Measurements from ENCODE around the gene C6orf47.

Gene C6orf47

DNA sequence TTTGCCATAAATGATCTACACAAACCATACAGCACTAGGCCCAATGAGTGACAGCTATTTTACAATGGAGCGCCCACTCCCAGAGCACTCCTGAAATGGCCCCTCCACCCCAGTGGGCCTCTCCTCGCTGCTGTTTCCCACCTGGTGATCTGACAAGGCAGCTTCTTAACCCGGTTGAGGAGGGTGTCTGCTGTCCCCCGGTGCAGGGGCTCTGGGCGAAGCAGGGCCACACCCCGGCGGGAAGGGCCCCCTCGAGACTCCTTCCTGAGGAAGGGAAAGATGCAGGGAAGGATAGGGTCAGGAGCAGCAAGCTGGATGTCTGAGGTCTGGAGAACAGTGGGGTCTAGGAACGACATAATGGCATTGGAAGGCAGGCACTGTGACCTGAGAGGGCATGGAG lies 32.3 kb upstream of the C6orf47 start:
- H3K4me3 ChIP-seq, result no peak overlapping the region
- TF ChIP-seq, protein P1, sequence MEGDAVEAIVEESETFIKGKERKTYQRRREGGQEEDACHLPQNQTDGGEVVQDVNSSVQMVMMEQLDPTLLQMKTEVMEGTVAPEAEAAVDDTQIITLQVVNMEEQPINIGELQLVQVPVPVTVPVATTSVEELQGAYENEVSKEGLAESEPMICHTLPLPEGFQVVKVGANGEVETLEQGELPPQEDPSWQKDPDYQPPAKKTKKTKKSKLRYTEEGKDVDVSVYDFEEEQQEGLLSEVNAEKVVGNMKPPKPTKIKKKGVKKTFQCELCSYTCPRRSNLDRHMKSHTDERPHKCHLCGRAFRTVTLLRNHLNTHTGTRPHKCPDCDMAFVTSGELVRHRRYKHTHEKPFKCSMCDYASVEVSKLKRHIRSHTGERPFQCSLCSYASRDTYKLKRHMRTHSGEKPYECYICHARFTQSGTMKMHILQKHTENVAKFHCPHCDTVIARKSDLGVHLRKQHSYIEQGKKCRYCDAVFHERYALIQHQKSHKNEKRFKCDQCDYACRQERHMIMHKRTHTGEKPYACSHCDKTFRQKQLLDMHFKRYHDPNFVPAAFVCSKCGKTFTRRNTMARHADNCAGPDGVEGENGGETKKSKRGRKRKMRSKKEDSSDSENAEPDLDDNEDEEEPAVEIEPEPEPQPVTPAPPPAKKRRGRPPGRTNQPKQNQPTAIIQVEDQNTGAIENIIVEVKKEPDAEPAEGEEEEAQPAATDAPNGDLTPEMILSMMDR (IDR thresholded peaks at IDR 0.05), result no peak
- no peak overlapping the region for H3K27ac ChIP-seq
- no peak for DNase-seq (ENCODE audit: low spot score)

DNA sequence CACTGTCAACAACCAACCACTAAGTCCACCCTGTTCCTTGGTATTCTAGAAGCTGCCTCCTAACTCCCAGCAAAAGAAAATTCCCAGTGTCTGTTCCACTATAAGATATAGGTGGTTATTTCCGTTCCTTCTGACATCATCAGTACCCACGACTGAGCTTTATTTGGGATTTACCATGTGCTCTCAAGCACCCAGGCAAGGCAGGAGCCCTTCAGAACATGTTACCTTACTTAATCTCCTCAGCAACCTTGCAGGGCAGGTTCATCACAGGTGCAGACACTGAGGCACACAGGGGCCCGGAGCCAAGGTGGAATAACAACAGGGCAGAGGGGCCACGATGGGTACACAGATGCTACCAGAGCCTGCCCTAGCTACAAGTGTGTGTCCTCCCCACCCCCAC lies 31.8 kb upstream of the C6orf47 start:
- DNase-seq (ENCODE audit: low spot score), result no peak
- Histone ChIP-seq H3K27ac (no peak overlapping the region), H3K4me3 (no peak overlapping the region)
- TF ChIP-seq, protein P1 (IDR thresholded peaks at IDR 0.05), result no peak

DNA sequence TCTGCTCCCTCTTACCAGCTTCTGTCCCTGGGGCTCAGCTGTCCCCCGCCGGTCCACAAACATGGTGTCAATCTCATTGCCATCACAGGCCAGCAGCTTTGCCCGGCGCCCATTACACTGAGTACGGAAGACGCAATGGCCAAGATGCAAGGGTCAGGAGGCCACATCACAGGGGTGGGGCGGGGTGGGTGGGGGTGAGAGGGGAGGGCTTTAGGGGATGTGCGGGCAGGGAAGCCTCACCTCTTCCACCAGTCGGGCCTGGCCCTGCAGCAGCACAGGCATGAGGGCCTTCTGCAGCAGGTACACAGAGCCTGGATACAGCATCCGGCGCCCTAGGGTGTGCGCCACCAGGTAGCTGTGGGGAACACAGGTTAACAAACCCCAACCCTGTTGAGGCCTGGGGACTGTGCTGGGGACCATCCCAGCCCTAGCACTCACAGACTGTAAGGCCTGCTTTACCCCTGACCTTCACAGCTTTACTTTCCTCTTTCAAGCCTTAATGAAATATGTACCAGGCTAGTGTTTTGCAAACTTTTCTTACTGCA lies 31.1 kb upstream of the C6orf47 start:
- TF ChIP-seq, protein P1 (IDR thresholded peaks at IDR 0.05), result no peak
- DNase-seq (ENCODE audit: low spot score), result no peak
- Histone ChIP-seq H3K4me3 (no peak overlapping the region), H3K27ac (no peak overlapping the region)

DNA sequence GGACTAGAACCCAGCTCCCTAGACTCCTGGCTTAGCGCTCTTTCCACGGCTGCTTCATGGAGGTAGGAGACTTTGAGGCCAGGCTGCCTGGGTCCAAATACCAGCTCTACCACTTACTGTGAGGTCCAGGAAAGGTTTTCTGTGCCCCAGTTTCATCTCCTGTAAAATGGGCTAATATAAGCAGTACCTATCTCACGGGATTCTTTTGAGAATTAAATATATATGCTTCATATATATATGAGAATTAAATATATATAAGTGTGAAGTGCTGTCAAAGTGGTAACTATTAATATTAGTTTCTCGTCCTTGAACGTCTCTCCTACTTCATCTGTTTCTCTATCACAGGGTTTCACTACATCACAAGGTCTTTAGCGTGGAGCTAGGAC lies 30.5 kb upstream of the C6orf47 start:
- no peak overlapping the region for H3K27ac ChIP-seq
- H3K4me3 ChIP-seq, result no peak overlapping the region
- TF ChIP-seq, protein P1 (IDR thresholded peaks at IDR 0.05), result no peak
- DNase-seq (ENCODE audit: low spot score), result no peak

DNA sequence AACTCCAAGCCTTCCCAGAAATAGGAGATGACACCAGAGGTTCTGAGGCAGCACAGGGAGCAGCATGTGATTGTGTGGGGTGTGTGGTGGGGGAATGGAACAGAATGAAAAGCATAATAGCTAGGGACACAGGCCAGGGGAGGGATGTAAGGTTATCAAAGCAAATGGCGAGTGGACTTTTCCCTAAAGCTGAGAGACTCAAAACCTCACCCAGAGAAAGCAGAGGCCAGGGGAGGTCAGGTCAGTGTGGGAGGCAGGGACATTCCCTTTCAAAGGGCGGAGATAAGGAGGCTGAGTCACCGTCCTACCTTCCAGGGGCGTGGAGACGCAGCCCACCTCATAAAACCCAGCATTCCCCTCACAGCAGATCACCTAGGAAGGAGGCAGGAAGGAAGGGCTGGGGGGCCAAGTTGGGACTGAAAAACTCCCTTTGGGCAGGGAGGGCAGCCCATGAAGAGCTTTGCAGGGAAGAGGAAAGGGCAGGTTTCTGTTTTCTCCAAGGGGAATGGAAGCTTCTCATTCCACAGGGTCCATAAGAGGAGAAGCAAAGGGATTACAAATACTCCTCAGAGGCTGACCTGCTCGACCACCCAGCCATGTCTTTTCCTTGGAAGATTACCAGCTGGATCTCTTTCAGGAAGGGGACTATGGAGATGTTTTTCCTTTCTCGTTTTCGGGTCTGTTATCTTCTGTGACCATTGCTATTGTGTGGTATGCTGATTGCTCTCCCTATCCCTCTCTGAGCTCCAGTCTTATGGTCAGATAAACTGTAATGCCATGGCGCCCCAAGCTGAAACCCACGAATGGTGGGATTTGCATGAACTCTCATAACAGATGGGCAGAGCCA lies 29.9 kb upstream of the C6orf47 start:
- no peak for DNase-seq (ENCODE audit: low spot score)
- H3K27ac ChIP-seq, result no peak overlapping the region
- no peak overlapping the region for H3K4me3 ChIP-seq
- TF ChIP-seq, protein P1 (IDR thresholded peaks at IDR 0.05), result no peak

DNA sequence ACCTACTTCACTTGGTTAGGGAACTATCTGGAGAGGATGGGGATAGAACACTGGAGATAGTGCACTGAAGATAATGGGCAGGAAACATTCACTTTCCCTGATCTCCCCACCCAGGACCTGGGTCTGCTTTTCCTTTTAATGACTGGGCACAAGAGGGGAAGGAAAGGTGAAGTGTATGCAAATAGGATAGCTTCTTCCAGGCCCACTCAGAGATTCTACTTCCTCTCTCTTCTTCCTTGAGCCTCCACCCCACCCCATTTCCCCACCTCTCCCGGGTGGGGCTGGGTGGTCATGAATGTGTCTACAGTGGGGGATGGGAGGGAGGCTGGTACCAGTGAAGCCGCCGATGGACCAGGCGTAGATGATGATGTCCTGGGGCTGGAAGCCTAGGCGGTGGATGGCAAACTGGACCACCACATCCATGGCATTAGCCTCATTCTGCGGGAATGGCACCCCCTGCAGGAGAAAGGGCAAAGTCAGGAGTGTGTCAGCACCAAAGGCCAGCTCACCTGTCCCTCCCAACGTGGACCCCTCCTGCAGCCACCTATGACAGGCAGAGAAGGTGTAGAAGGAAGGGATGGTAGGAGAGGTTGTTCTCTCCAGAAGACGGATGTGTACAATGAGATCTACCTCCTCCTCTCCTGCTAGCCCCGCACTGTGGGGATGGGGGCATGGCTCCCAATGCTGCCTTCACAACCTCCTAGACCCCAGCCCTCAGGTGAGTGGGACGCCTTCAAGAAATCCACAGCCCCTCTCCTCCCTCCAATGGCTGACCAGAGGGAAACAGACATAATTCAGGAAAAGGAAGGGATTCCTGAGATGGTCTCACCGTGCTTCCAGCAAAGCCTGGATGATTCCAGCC lies 28.9 kb upstream of the C6orf47 start:
- H3K4me3 ChIP-seq, result no peak overlapping the region

More for the DNA sequence above, 28.9 kb upstream of the C6orf47 start:
- H3K27ac ChIP-seq, result no peak overlapping the region
- DNase-seq (ENCODE audit: low spot score), result no peak
- TF ChIP-seq, protein P1 (IDR thresholded peaks at IDR 0.05), result no peak

Data from coronary artery (tissue), 2 donors.